HG02870 (cell line): ENCODE data around the gene ZNF593OS.

Source experiments
- ATAC-seq: cut with Tn5 transposase; IDR thresholded peaks from one replicate; pipeline ENCODE4 v1.9.1; 2021; ENCODE audit warnings: mild to moderate bottlenecking, moderate library complexity; ENCODE audit not compliant: unreplicated experiment

ZNF593OS gene

DNA sequence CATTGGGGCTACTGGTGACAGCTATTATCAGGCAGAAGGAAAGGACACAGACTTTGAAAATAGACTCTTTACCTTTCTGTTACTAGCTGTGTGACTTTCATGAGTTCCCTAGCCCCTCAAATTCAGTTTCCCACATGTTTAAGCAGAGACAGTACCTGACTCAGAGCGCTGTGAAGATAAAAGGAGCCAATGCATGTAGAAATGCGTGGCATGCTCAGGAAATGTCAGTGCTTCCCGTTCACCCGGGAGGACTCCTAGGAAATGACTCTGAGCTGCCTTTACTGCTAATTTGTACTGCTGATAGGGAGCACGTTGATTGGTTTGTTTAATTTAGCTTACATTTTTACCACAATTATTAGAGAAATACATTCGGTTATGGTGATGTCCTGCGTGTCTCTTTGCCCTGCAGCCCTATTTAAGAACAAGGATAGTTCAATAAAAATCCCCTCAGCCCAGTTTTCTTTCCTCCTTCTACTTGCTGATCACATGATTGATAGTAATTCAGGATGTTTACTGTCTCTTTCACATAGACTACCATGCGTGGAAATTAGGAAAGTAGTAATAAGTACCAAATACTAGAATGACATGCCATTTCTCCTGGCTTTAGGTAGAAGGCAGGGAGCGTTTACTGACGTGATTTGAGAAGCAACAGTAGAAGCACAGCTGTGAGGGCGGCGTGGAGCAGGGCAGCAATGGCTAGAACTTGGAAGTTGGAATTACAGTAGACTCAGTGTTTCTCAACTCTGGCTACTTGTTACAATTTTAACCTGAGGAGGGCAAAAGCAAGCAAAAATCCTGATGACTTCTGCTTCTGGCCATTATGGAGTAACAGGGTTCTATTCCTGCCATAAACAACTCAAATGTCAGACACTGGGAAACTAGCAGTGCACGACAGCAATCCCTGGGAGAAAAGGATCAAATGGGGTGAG lies 44.1 kb downstream of the ZNF593OS start:
- no peak for ATAC-seq

DNA sequence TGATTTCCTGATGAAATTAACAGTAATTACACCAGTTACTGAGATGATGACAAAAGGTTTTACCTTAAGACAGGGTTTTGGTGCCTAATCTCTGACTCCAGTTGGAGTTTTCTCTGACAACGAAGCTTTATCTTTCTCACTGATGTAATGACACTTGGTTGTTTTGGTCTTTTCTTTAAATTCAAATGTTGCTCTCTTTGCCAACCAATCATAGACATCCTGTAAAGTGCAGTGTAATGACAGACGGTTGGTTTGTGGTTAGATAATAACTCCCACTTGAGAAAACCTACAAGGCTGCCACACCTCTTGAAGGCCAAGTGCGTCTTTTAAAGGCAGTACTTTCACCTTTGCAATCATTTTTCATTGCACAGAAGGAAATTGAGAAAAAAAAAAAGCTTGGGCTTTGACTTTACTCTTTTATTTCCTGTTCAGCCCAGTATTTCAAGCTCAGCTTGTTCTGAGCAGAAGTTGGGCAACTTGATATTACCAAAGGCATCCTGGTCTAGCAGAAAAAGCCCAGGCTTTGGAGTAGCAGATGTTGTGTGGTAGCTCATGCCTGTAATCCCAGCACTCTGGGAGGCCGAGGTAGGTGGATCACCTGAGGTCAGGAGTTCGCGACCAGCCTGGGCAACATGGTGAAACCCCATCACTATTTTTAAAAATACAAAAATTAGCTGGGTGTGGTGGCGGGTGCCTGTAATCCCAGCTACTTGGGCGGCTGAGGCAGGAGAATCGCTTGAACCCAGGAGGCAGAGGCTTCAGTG lies 45.1 kb downstream of the ZNF593OS start:
- no peak for ATAC-seq

DNA sequence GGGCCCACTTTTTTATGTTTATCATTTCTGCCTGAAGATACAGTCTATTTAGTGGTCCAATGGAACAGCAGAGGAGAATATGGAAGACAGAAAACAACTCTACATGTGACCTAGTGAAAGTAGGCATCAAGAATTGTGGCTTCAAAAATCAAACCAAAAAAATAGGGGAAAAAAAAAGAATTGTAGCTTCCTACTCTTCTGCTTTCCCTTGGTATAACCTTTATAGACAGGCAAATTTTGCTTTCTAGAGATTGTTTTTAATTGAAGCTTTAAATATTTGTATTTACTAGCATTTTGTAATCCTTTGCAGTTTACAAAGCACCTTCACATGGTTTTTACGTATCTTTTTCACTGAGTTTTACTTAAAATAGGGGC lies 45.7 kb downstream of the ZNF593OS start:
- ATAC-seq: no peak

DNA sequence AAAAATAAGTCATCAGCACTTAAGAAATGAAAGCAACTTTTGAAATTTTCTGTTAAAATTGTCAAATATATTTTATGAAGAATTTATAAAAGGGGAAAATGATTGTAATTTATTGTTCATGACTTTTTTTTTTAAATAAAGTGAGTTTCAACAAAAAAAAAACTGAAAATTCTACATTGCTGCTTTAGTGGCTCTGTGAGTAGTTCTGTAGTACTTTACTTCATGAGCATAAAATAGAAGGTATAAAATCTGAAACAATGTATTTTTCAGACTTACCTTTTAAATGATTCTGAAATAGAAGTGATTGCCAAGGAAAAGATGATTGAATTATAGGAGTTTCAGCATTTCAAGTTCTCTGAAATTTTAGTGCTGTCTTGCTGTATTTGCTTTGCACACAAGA lies 46.2 kb downstream of the ZNF593OS start:
- no peak for ATAC-seq

DNA sequence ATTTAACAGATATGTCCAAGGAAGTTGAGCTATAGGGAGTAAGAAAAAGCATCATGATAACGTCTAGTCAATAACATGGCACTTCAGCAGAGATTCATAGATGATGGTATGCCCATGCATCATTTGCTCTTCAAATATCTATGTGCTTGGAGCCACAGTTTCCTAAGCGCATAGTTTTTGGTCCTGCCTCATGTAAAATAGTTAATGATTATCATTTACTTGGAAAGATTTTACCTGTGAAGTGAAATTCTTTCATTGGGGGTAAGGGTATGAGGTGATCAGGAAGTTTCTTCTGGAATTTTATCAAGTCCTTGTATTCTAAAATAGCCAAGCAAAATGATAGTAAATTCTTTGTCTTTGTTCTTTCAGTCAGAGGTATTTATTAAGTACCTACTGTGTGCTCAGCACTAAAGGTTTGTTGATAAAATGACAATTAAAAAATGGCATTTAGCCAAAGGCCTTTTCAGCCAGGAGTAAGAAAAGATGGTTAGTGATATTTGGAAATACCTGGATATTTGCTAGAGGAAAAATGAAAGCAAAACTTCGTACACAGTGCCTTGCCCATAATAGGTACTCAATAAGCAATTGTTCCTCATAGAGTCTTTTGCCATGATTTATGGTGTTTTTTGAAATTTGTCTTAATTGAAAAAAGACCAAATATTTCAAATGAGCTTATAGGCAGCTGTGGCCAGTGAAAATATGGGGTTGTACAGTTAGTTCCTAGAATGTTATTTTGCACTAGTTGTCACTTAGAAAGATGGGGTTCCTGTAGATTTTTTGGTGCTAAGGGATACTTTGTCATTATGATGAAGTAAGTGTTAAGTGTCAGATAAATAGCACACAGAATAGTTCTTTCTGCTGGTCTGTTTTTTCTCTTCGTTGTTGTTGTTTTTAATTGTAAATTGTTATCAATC lies 47.0 kb downstream of the ZNF593OS start:
- no peak for ATAC-seq

DNA sequence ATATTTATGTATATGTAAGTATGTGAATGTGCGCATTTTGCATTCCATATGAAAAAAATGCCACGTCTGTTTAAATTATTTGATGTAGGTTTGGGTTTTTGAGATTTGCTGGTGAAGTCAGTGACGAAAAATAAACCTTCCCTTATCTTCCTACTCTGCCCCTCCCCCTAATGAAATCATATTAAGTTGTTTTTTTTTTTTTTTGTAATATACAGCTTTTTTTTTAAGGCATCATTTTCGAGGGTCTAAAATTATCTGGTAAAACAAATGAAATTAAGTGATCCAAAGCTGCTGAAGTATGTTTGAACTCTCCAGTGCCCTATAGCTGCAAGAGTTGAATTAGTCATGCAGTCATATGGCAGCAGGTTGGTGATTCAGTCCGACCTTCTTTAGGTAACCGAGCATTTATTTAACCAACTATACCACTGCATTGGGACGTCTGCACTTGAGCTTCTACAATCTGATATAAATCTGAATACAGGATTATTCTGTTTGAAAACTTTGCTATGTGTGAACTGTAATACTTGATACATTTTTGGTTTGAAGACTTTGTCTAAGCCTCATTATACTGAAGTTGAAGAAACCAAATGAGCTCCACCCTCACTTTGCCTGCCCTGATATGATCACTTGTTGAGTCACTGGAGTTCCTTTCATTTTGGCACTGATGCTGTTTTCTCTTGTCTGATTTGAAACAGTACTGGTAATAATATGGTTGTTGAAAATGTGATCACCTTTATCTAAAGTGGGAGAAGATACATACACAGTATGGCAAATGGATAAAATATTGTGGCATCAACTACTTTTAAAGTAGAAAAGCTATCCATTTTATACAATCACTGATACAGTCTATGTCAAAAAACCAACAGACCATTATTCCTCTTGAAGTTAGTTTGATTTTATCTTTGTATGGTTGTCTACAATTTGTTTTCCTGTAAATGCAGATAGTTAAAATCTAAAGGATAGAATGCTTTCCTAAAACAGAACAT lies 48.4 kb downstream of the ZNF593OS start:
- ATAC-seq: no peak

DNA sequence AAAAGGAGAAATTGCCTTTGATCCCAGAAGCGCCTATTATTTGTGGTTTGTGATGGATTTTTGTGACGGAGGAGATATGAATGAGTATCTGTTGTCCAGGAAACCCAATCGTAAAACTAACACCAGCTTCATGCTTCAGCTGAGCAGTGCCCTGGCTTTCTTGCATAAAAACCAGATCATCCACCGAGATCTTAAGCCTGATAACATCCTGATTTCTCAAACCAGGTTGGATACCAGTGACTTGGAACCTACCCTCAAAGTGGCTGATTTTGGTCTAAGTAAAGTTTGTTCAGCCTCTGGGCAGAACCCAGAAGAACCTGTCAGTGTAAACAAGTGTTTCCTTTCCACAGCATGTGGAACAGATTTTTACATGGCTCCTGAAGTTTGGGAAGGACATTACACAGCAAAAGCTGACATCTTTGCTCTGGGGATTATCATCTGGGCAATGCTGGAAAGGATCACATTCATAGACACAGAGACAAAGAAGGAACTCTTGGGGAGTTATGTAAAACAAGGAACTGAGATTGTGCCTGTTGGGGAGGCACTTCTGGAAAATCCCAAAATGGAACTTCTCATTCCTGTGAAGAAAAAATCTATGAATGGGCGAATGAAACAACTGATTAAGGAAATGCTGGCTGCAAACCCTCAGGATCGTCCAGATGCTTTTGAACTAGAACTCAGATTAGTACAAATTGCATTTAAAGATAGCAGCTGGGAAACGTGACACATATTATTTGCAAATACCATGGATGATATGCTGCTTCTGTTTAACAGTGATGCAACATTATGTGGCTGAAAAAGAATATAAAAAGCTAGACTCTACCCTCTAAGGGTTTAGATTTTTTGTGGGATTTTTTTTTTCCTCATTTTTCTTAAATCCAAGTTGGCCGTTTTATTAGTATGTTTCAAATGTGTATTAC lies 49.5 kb downstream of the ZNF593OS start:
- no peak for ATAC-seq

DNA sequence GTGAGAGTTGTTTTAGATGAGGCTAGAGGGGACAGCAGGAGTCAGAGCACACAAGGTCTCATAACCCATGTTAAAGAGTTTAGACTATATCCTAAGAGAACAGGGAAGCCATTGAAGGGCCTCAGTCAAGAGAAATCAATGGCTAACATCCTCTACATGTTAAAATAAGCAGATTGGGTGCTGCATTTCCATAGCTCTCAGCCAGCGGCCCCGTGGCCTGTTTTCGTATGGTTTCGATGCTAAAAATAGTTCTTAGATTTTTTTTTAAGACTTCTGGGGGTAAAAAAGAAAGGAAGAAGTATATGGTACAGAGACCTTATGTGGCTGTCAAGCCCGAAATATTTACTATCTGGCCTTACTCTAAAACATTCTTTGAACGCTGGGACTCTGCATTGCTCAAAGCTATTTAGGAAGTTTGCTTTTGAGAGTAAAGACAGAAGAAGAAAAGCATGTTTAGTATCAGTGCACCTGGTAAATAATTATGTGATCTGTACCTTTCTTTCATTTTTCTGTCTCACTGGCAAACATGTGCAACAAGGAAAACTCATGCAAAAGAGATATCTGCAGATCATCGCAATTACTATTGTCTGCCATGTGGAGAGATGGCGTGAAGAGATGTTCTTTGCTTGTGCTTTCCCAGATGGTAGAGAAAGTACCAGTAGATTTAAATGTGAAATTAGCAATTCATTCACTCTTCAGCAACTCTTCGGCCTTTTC lies 51.6 kb downstream of the ZNF593OS start:
- ATAC-seq: no peak
